IPS-NIHi7 (cell line): ENCODE results near the gene TIPARP.

Source experiments
- DNase-seq: peaks from one replicate; pipeline ENCODE4 v3.0.0; 2012; ENCODE audit warnings: mixed read lengths; ENCODE audit errors: extremely low spot score

The TIPARP gene

DNA sequence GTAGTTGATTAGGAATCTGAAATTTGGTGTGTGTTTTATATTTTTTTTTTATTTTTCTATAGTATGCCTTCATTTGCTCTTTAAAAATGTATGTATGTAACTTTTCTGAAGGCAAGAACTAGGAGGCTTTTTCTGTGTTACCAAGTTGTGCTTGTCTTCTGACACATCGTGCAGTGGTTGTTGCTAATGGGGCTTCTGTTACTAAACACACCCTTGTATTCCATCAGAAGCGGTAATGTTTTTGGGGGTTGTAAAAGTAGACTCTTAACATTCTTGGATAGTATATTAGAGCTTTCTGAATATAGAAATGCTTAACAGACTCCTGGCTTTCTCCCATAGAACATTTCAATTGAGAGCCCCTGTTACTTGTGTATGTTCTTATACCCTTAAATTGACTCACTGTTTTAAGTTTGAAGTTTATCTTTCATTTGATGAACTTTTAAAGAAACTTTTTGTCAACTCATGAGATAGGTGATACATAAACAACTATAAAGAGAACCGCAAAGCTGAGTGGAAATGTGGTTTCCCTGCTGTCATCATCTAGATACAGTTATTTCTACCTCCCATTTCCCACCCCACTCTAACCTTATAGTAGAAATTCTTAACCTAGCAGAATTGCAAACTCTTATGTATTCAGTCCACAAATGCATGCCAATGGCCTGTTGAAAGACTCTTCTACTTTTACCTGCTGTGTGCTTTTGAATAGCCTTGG is 2.5 kb downstream of the TIPARP start:
- DNase-seq = no peak

DNA sequence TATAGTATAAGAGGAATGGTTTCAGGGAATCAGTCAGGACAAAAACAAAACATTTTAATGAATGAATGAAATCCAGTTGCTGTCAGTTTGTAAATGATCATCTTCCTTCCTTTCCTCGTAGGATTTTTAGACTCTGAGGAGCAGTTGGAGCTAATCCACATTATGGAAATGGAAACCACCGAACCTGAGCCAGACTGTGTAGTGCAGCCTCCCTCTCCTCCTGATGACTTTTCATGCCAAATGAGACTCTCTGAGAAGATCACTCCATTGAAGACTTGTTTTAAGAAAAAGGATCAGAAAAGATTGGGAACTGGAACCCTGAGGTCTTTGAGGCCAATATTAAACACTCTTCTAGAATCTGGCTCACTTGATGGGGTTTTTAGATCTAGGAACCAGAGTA is 3.1 kb downstream of the TIPARP start:
- no peak for DNase-seq

DNA sequence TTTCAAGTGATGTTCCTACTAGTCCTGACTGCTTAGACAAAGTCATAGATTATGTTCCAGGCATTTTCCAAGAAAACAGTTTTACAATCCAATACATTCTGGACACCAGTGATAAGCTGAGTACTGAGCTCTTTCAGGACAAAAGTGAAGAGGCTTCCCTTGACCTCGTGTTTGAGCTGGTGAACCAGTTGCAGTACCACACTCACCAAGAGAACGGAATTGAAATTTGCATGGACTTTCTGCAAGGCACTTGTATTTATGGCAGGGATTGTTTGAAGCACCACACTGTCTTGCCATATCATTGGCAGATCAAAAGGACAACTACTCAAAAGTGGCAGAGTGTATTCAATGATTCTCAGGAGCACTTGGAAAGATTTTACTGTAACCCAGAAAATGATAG is 3.8 kb downstream of the TIPARP start:
- no peak for DNase-seq

DNA sequence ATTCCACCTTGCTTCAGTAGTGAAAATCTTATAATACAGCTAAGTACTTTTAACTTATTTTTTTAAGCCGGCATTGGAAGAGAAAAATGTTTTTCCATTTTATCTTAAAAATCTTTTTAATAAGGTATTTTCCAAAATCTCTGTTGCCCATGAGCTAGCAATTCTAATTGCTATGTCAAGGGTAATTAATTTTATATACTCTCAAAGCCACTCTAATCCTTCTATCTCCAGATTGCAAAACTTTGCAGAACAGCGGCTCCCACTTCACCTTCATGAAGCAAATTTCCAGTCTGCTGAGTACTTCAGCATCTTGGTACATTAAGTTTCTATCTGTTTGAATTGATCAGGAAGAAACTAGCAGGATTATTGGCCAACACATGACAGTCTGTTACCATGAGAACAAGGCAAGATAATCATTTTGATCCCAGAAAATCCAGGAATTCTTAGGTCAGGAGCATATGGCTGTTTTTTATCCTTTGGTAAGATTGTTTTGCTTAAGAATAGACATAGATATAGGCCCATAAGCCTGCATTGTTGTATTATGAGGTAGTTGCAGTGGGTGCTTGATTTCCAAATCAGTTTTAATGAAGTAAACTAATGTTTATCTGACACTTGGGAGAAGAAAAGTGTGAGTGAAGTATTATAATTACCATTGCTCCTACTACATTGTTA is 6.0 kb downstream of the TIPARP start:
- no peak for DNase-seq

DNA sequence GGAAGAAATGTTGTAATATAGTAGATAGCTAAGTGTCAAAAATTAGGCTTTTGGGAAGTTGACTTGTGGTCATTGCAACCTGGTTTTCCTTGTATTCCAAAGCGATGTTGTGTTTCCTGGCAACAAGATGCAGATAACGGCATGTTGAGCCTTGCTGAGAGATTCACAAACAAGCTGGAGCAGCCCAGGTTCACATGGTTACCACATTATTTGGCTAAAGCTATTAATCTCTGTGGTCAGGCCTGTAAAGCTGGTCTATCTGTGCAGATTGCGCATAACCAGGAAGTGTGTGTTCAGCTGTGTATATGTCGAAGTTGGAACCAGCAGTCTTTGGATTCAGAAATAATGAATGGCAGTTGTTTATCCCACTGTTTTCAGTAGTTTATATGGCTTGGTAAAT is 6.6 kb downstream of the TIPARP start:
- DNase-seq = no peak

DNA sequence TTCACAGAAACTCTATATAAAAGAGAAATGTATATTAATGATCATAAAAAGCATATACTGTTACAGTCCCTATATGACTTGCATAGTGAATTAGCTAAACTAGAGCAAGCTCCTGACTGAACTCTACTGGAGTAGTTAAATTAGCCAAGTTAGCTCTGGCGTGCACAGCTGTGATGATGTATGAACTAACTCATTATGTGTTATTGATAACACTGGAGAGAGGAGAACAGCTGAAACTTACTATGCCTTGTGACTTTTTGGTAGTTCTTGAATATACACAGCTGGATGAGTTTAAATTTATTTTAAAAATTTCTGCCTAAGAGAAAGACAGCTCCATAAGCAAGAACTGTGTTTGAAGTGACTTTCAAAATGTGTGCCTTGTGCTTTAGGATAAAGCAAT is 8.1 kb downstream of the TIPARP start:
- no peak for DNase-seq

DNA sequence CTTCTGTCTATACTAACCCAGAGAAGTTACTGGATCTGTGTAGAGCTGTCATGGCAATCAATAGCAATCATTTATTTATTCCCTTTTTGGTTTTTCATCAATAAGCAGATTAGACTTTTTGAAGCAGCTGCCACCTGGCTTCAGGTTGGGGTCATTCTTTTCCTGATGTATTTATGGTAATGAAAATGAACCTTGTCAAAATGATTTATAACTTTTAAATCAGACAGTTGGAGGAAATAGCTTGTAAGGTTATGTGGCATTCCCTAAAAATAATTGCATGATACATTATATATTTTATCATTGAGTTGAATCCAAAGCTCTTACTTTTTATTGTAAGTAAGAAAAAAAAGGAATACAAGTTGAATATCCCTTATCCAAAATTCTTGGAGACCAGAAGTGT is 8.6 kb downstream of the TIPARP start:
- no peak for DNase-seq

DNA sequence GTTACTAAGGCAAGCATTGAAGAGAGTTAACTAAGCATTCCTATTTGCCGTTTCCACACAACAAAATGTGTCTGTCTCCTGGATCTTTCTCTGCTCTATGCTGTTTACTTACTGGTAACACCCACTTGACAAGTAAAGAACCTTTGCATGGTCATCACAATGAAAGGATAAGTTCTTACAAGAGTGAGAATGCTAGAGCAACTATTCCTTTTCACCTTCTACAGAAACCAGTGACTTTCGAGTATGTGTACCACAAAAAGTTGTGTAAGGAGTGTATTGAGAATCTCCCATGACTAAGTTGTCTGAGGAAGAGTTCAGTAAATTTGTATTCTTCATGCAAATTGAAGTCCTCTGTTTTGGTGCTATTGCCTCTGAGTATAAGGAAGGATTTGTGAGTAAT is 10.8 kb downstream of the TIPARP start:
- peak; percentile 8 for DNase-seq

DNA sequence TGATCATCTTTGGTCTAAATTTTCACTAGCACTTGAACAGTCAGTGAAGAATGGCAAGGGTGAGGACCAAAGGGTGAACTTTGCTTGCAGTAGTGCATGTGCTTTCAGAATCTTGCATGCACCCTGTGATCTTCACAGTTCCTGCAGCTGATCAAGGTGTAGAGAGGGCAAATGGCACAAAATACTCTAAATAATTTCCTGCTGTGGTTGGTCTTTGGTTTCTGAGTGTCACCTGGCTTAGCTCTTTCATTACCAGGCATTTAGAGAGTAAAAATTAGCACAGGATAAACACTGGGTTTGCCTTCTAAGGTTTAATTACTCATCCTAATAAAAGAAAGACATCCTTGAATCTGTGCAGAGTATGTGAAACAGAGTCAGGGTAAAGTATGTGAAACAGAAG is 11.4 kb downstream of the TIPARP start:
- no peak for DNase-seq

DNA sequence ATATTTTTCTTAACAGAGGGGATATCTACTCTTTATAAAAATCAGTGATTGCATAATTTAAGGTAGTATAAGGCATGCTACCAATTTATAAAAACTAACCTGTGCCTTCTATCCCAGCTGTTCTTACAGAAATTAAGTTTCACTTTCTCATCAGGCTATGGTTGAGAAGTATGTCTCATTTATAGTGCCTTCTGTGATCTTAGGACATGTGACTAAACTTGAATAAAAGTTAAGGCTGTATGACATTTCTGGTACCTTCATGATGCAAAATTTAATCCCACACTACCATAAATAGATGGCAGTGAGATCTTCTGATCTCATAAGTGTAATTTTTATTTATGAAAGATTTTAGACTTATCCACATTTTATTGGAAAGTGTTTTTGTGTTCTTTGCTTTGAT is 12.6 kb downstream of the TIPARP start:
- no peak for DNase-seq

DNA sequence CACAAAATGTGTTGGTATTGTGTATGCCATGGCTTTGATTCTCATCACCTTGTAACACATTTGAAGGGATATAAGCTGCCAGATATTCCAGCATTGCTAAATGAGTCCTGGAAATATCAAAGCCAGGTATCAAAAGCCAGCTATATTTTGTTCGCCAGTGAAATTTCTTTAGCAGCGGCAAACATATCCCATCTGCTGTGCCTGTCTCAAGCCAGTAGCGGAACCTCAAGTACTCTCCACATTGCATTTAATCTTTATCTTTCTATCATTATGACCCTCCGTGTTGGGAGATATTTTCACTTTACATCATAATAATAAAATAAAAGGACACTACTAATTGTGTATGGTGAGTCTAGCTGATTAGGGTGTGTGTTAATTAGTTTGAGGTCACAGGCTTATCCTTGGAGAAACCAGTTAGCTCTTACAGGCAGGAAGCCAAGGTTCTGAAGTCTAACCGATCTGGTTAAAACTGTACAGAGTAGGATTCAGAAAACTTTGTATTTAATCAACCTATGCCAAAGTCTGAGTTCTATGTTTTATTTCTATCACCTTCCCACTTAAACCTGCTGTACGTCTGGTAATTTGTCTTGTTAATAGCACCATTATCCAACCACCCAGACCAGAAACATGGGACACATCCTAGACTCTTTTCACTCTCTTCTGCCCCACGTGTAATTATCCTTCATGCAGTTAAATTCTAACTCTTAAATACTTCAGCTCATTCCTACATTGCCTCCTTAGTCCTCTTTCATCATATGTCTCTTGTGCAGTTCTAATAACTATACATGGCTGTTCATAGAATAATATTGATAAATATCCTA is 14.5 kb downstream of the TIPARP start:
- no peak for DNase-seq

DNA sequence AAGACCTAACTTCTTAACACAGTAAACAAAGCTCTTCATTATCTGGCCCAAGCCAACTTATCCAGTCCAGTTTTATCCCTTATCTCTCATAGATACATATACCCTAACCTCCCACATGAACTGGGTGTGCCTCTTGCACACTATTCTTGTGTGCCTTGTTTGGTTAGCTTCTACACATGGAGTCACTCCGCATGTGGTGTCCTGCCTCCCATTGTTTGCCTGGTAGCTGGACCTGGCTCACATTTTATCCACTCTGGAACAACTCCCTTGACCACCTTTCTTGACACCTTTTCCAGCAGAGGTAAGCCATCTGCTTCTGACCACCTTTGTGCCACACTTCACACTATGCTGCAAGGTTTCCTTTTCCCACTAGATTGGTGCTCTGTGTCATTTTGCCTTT is 15.2 kb downstream of the TIPARP start:
- DNase-seq = no peak

DNA sequence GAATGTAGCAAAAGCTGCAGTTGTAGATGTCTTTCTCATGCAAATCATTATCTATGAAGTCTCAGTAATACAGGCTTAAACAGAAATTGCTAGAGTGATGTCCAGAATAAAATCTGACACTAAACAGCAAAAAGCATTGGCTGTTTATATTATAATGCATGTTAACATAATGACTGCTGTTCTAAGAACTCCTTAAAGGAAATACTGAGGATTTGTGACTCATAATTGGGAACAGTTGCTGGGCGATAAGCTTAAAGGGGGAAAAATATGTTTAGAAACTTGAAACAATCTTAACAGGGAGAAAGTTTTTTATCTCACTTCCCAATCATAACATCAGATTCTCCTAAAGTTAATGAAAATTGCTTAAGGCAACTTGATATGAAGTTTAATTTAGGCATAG is 17.5 kb downstream of the TIPARP start:
- no peak for DNase-seq

DNA sequence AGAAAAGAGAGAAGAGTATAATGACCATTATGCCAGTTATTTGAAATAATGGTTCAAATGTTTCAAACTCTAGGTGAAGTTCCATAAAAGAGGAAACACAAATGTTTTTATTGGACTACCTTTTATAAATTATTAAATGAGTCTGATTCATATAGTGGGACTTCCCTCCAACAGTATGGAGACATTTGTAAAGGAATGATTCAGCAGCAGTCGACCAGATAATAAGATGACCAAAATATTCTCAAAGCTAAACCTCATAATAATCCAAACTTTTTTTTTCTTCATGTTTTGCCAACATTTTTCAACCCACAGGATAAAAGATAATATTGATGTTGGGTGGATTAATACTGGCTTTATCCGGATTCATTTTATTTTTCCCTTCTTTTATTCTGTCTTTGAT is 18.8 kb downstream of the TIPARP start:
- DNase-seq = no peak

DNA sequence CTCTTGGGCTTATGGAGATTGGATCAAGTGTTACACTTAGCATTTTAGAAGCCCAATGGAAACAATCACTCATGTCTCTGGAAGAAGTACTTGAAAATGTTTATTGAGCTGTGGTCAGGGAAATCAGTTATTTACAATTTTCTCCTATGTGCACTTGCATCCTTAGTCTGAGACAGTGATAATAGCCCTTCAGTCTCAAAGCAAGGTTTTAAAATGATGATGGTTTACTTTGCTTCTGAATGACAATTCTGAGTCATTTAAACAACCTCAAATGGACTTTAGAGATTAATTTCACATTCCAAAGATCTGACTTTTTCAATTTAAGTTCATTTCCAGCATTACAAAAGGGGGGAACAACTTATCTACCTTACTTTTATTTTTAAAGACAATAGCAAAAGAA is 20.1 kb downstream of the TIPARP start:
- DNase-seq = no peak

DNA sequence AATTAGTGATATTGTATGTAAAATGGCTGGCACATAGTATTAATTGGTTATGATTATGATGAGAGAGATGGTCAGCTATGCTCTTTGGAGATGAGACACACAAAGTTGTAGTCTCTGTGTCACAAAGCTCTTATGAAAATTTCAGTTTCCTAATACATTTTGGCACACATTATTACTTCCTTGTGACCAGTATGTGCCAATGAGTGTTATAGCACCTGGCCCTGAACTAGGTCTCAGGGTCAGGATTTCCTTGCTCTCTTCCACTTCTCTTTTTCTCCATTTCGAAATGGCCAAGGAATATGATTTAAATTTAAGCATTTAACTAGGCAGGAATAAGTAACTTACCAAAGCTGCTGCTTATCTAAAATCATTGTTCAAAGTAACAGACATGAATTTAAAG is 28.0 kb downstream of the TIPARP start:
- no peak for DNase-seq

DNA sequence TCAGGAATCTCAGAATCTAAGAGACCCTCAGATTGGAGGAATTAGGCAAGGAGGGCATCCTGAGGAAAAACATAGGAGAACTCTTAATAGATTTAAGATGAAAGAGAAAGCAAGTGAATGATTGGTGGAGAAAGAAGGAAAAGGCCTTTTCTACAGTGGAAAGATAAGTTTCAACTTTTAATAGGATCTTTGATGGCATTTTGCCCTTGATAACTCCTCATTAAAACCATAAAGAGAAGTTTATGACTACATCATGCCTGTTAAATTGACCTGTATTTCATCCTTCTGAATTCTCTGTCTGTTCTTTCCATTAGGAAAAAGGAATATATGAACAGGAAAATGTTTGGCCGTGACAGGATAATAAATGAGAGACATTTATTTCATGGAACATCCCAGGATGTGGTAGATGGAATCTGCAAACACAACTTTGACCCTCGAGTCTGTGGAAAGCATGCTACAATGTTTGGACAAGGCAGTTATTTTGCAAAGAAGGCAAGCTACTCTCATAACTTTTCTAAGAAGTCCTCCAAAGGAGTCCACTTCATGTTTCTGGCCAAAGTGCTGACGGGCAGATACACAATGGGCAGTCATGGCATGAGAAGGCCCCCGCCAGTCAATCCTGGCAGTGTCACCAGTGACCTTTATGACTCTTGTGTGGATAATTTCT is 30.1 kb downstream of the TIPARP start:
- DNase-seq = no peak

DNA sequence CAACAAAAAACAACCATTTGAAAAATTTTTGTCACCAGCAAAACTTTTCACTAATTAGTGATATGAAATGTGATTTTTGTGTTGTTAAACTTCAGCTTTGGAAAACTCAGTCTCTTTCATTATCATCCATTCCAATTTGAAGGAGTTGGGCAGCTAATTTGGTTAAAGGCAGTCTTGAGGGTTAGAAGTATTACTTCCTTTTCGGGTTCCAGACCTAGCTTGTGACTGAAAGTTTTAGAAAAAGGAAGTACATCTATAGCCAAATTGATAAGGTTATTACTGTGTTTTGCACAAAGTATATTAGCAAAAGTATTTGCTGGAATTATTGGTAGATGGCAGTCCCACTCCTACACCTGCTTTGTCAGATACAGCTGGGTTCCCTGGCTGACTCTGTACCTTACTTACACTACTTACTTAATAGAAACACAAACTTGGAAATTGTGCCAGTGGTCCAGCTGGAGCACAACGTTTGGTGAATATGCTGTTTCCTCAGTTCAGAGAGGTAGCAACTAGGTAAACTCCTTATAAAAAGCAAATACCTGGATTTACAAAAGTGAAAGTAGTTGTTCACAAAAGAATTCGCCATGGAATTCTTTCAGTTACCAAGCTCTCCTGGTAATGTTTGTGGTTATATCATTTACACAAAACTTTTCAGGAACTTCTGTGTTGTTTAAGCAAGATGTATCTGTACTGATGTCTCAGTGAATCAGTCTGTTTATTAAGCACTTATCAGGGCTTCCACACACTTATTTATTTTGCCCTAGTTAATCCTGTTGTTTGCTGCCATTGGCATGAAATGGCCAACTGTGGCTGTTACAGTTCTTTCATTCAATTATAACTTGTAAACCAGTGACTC is 31.6 kb downstream of the TIPARP start:
- DNase-seq = no peak

DNA sequence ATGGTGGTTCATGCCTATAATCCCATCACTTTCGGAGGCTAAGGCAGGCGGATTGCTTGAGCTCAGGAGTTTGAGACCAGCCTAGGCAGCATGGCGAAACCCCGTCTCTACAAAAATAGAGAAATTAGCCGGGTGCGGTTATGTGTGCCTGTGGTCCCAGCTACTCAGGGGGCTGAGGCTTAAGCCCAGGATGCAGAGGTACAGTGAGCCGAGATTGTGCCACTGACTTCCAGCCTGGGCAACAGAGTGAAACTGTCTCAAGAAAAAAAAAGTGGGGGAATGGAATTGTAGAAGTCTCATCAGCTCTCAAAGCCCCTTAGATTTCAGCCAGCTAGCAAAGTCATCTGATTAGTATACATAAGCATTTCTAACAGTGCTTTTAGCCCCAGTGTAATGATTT is 33.2 kb downstream of the TIPARP start:
- no peak for DNase-seq

DNA sequence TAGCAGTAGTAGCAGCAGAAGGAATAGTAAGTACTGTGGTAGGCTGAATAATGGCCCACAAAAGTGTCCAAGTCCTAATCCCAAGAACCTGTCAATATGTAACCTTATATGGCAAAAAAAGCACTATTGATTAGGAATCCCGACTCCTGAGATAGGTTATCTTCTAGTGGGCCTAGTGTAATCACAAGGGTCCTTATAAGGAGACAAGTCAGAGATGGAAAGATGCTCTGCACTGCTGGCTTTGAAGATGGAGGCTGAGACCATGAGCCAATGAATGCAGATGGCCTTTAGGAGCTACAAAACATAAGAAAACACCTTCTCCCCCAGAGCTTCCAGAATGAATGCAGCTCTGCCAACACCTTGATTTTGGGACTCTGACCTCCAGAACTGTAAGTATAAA is 36.0 kb downstream of the TIPARP start:
- no peak for DNase-seq

DNA sequence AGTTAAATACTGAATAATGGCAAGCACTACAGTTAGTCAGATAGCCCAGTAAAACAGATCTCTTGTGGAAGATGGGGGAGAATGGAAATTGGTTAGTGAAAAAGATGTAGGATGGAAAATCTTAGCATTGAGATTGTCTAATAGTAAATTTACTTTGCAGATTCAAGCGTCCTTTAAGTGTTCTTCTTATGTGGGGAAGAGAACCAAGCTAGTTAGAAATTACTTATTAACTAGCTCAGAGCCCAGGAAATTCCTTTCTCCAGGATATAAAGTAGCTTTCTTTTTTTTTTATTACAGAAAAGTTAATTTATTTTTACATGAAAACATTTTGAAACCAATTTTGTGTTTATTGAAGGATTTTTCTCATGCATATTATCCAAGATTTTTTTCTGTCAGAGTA is 36.7 kb downstream of the TIPARP start:
- DNase-seq = no peak
